GM23338 (cell line): ENCODE measurements around the gene GRID1. TPM values are rescaled to one million over a fixed set of nuclear protein-coding genes. Genes with fewer than 3 reads are reported as not detected.

ENCODE experiments used
- ATAC-seq: fragments of 200-7000 bp; cut with Tn5 transposase; 3 replicates; pipeline ENCODE4 v1.9.1; 2020
- DNase-seq: peaks from one replicate; pipeline ENCODE4 v3.0.0-alpha.2; 2015; ENCODE audit warnings: low spot score
- H2AFZ ChIP-seq: fragments of 200-600 bp; sonication (generic); 2 replicates; pipeline ENCODE4 v1.8.0; 2016; ENCODE audit warnings: antibody characterized with exemption, mild to moderate bottlenecking, moderate library complexity
- H3F3A ChIP-seq: fragments of 200-600 bp; sonication (generic); replicated peaks from 2 replicates; pipeline ENCODE4 v1.8.0; 2017; ENCODE audit warnings: antibody characterized with exemption, mixed run types, low read depth
- H3K27ac ChIP-seq: fragments of 200-600 bp; sonication (generic); 2 replicates; pipeline ENCODE4 v1.6.1; 2016; ENCODE audit warnings: low read depth
- H3K27me3 ChIP-seq: fragments of 200-600 bp; sonication (generic); 2 replicates; pipeline ENCODE4 v1.8.0; 2016; ENCODE audit warnings: mild to moderate bottlenecking, mixed run types, moderate library complexity; ENCODE audit not compliant: insufficient read depth
- H3K36me3 ChIP-seq: fragments of 200-600 bp; sonication (generic); 2 replicates; pipeline ENCODE4 v1.8.0; 2016; ENCODE audit warnings: mild to moderate bottlenecking; ENCODE audit not compliant: insufficient read depth
- H3K4me1 ChIP-seq: fragments of 200-600 bp; sonication (generic); 2 replicates; pipeline ENCODE4 v1.8.0; 2016; ENCODE audit warnings: mild to moderate bottlenecking, moderate library complexity; ENCODE audit not compliant: insufficient read depth
- H3K4me2 ChIP-seq: fragments of 200-600 bp; sonication (generic); 2 replicates; pipeline ENCODE4 v1.7.1; 2017; ENCODE audit warnings: mixed run types
- H3K4me3 ChIP-seq: fragments of 200-600 bp; sonication (generic); 2 replicates; pipeline ENCODE4 v1.6.1; 2016; ENCODE audit warnings: mixed run types
- H3K79me2 ChIP-seq: fragments of 200-600 bp; sonication (generic); replicated peaks from 2 replicates; pipeline ENCODE4 v1.8.0; 2017; ENCODE audit warnings: mild to moderate bottlenecking; ENCODE audit not compliant: insufficient read depth
- H3K9me2 ChIP-seq: fragments of 200-600 bp; sonication (generic); 2 replicates; pipeline ENCODE4 v1.8.0; 2017; ENCODE audit not compliant: insufficient read depth
- H4K20me1 ChIP-seq: fragments of 200-600 bp; sonication (generic); replicated peaks from 2 replicates; pipeline ENCODE4 v1.8.0; 2017; ENCODE audit warnings: mild to moderate bottlenecking; ENCODE audit not compliant: insufficient read depth
- H3K27ac Mint-ChIP-seq: 2 replicates; pipeline ENCODE4 v1.8.0; 2020; ENCODE audit warnings: inconsistent platforms, mild to moderate bottlenecking, moderate library complexity, mixed read lengths
- H3K27me3 Mint-ChIP-seq: 3 replicates; pipeline ENCODE4 v1.8.0; 2022; ENCODE audit warnings: low read depth, mild to moderate bottlenecking, moderate library complexity, mixed read lengths, inconsistent platforms; ENCODE audit not compliant: insufficient read depth, poor library complexity
- H3K36me3 Mint-ChIP-seq: 3 replicates; pipeline ENCODE4 v1.8.0; 2021; ENCODE audit warnings: low read depth, mild to moderate bottlenecking, inconsistent platforms, moderate library complexity, mixed read lengths
- H3K4me1 Mint-ChIP-seq: 3 replicates; pipeline ENCODE4 v1.8.0; 2020; ENCODE audit warnings: mild to moderate bottlenecking, inconsistent platforms, mixed read lengths
- H3K4me3 Mint-ChIP-seq: 3 replicates; pipeline ENCODE4 v1.8.0; 2021; ENCODE audit warnings: moderate library complexity, mild to moderate bottlenecking, inconsistent platforms, mixed read lengths
- H3K9me3 Mint-ChIP-seq: 3 replicates; pipeline ENCODE4 v1.8.0; 2020; ENCODE audit warnings: moderate library complexity, mild to moderate bottlenecking, inconsistent platforms, mixed read lengths
- EZH2 ChIP-seq: fragments of 200-600 bp; sonication (generic); IDR thresholded peaks from one replicate; pipeline ENCODE4 v1.8.0; 2017; ENCODE audit warnings: antibody characterized with exemption, mild to moderate bottlenecking, low read depth; ENCODE audit not compliant: unreplicated experiment
- EZH2phosphoT487 ChIP-seq: fragments of 200-600 bp; sonication (generic); IDR thresholded peaks from one replicate; pipeline ENCODE4 v1.8.1; 2018; ENCODE audit warnings: antibody characterized with exemption; ENCODE audit not compliant: unreplicated experiment
- JUNB ChIP-seq: IDR thresholded peaks from one replicate; pipeline ENCODE4 v1.6.1; 2016; ENCODE audit warnings: antibody characterized with exemption; ENCODE audit not compliant: unreplicated experiment
- NANOG ChIP-seq: IDR thresholded peaks from 2 replicates; pipeline ENCODE4 v1.6.1; 2016; ENCODE audit warnings: antibody characterized with exemption, borderline replicate concordance
- POLR2AphosphoS5 ChIP-seq: IDR thresholded peaks from 2 replicates; pipeline ENCODE4 v1.6.1; 2016; ENCODE audit warnings: antibody characterized with exemption, low read depth
- STAT1 ChIP-seq: IDR thresholded peaks from one replicate; pipeline ENCODE4 v1.6.1; 2016; ENCODE audit warnings: antibody characterized with exemption; ENCODE audit not compliant: unreplicated experiment
- ZNF114 ChIP-seq: fragments of 250-450 bp; sonication (Bioruptor Pico); IDR thresholded peaks from 2 replicates; pipeline ENCODE4 v1.5.0; 2020; ENCODE audit warnings: mild to moderate bottlenecking, moderate library complexity
- ZNF331 ChIP-seq: fragments of 250-450 bp; sonication (Bioruptor Pico); IDR thresholded peaks from 2 replicates; pipeline ENCODE4 v1.5.0; 2020; ENCODE audit warnings: low read depth, mild to moderate bottlenecking, moderate library complexity
- polyA plus RNA-seq: library from polyadenylated mRNA; unstranded; fragments of >200 nt; fragmentation: Nextera tagmentation; extraction: Ambion mirVana; gene quantifications from 2 replicates; pipeline ENCODE4 v1.2.1, GENCODE V29; 2016
- total RNA-seq: library from RNA; depleted of rRNA; stranded (reverse); fragments of >200 nt; shearing (Covaris generic); gene quantifications from 2 replicates; pipeline ENCODE4 v1.2.3, GENCODE V29; 2014
- TF ChIP-seq, protein P1 (sequence below): fragments of 250-450 bp; sonication (Bioruptor Pico); IDR thresholded peaks from 2 replicates; pipeline ENCODE4 v1.5.0; 2020; ENCODE audit warnings: mild to moderate bottlenecking, moderate library complexity

The GRID1 gene
- total and polyA plus RNA-seq, 2 experiments from 2014 or later: 0.14 to 0.15 TPM

DNA sequence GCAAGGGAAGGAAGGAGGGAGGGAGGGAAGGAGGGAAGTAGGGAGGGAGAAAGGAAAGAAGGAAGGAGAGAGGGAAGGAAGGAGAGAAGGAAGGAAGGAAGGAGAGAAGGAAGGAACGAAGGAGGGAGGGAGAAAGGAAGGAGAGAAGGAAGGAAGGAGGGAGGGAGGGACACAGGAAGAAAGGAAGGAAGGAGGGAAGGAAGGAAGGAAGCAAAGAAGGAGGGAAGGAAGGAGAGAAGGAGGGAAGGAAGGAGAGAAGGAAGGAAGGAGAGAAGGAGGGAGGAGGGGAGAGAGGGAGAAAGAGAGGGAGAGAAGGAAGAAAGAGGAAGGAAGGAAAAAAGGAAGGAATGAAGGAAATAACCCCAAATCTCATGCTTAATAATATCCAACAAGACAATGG is 630.6 kb downstream of the GRID1 start (continued):
- TF ChIP-seq, protein P1, sequence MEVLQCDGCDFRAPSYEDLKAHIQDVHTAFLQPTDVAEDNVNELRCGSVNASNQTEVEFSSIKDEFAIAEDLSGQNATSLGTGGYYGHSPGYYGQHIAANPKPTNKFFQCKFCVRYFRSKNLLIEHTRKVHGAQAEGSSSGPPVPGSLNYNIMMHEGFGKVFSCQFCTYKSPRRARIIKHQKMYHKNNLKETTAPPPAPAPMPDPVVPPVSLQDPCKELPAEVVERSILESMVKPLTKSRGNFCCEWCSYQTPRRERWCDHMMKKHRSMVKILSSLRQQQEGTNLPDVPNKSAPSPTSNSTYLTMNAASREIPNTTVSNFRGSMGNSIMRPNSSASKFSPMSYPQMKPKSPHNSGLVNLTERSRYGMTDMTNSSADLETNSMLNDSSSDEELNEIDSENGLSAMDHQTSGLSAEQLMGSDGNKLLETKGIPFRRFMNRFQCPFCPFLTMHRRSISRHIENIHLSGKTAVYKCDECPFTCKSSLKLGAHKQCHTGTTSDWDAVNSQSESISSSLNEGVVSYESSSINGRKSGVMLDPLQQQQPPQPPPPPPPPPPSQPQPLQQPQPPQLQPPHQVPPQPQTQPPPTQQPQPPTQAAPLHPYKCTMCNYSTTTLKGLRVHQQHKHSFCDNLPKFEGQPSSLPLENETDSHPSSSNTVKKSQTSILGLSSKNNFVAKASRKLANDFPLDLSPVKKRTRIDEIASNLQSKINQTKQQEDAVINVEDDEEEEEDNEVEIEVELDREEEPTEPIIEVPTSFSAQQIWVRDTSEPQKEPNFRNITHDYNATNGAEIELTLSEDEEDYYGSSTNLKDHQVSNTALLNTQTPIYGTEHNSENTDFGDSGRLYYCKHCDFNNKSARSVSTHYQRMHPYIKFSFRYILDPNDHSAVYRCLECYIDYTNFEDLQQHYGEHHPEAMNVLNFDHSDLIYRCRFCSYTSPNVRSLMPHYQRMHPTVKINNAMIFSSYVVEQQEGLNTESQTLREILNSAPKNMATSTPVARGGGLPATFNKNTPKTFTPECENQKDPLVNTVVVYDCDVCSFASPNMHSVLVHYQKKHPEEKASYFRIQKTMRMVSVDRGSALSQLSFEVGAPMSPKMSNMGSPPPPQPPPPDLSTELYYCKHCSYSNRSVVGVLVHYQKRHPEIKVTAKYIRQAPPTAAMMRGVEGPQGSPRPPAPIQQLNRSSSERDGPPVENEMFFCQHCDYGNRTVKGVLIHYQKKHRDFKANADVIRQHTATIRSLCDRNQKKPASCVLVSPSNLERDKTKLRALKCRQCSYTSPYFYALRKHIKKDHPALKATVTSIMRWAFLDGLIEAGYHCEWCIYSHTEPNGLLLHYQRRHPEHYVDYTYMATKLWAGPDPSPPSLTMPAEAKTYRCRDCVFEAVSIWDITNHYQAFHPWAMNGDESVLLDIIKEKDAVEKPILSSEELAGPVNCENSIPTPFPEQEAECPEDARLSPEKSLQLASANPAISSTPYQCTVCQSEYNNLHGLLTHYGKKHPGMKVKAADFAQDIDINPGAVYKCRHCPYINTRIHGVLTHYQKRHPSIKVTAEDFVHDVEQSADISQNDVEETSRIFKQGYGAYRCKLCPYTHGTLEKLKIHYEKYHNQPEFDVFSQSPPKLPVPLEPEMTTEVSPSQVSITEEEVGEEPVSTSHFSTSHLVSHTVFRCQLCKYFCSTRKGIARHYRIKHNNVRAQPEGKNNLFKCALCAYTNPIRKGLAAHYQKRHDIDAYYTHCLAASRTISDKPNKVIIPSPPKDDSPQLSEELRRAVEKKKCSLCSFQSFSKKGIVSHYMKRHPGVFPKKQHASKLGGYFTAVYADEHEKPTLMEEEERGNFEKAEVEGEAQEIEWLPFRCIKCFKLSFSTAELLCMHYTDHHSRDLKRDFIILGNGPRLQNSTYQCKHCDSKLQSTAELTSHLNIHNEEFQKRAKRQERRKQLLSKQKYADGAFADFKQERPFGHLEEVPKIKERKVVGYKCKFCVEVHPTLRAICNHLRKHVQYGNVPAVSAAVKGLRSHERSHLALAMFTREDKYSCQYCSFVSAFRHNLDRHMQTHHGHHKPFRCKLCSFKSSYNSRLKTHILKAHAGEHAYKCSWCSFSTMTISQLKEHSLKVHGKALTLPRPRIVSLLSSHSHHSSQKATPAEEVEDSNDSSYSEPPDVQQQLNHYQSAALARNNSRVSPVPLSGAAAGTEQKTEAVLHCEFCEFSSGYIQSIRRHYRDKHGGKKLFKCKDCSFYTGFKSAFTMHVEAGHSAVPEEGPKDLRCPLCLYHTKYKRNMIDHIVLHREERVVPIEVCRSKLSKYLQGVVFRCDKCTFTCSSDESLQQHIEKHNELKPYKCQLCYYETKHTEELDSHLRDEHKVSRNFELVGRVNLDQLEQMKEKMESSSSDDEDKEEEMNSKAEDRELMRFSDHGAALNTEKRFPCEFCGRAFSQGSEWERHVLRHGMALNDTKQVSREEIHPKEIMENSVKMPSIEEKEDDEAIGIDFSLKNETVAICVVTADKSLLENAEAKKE (CRISPR knock-in tag): no peak
- TF ChIP-seq EZH2phosphoT487: no peak
- TF ChIP-seq EZH2: no peak
- TF ChIP-seq STAT1: no peak
- no peak for TF ChIP-seq POLR2AphosphoS5
- no peak for TF ChIP-seq NANOG
- TF ChIP-seq ZNF114 (CRISPR knock-in tag): no peak
- TF ChIP-seq JUNB: no peak

DNA sequence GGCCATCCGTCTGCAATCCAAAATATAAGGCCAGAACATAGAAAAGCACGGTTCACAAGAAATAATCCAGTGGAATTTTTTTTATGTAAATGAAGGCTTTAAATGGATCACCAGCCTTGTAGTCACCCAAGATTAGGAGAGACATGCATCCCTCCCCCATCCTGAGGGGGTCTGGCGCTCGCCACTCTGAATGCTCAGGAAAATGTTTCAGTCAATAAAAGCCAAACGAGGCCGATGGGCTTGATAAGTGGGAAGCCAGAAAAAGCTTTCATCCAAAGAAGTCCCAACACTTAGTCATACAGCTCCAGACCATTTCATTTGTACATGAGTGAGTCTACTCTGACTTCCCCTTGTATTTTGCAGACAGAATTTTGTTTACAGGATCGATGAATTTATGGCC is 631.8 kb downstream of the GRID1 start:
- no peaks in the 10 kb centered on the region for H3K36me3 ChIP-seq
- no peaks in the 10 kb centered on the region for H3K4me1 ChIP-seq
- H3K4me3 Mint-ChIP-seq: no peak overlapping the region
- no peak overlapping the region for H2AFZ ChIP-seq
- H3K9me3 Mint-ChIP-seq: peaks cover 80% of the 10 kb centered on the region
- H3K27me3 Mint-ChIP-seq: peaks cover 4% of the 10 kb centered on the region
- H3K79me2 ChIP-seq: no peaks in the 10 kb centered on the region
- no peak for DNase-seq
- no peak for ATAC-seq
- H3K27ac Mint-ChIP-seq: no peak overlapping the region
- no peak overlapping the region for H3K4me3 ChIP-seq
- TF ChIP-seq JUNB: no peak
- TF ChIP-seq ZNF331: no peak
- TF ChIP-seq EZH2: no peak
- no peaks in the 10 kb centered on the region for H3K4me1 Mint-ChIP-seq
- no peaks in the 10 kb centered on the region for H4K20me1 ChIP-seq
- H3F3A ChIP-seq: no peaks in the 10 kb centered on the region
- H3K36me3 Mint-ChIP-seq: peaks cover 3% of the 10 kb centered on the region; the same call in 2 of the 3 replicates
- no peaks in the 10 kb centered on the region for H3K9me2 ChIP-seq
- no peak overlapping the region for H3K27ac ChIP-seq
- H3K4me2 ChIP-seq: no peak overlapping the region
- H3K27me3 ChIP-seq: no peaks in the 10 kb centered on the region
